HG03108 (cell line): ENCODE measurements around the gene ASAH2.

Experiments
- ATAC-seq: cut with Tn5 transposase; IDR thresholded peaks from one replicate; pipeline ENCODE4 v1.9.1; 2021; ENCODE audit warnings: moderate library complexity; ENCODE audit not compliant: unreplicated experiment

The ASAH2 gene

DNA sequence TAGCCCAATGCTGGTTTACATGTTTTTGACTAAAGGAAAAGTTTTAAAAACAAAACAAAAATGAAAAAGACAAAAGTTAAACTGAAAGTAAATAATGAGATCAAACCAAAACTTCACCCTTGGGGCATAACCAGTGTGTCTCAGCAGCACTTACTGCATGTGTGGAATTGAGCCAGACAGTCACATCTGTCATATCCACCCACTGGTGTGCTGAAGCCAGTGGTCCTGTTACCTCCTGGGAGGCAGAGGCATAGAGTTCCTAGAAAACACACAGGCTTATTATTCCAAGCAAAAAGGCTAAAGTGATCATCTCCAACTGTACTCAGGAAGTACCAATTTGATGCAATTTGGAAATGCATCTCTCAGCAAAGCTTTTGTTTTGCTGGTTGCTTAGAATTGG lies 40.4 kb downstream of the ASAH2 start:
- ATAC-seq = no peak
